COLO668 (cell line): ENCODE results near the gene STRN3.

Experiments
- DNase-seq: peaks from one replicate; lab custom pipeline; 2025; ENCODE audit not compliant: unreplicated experiment; lab: John Stamatoyannopoulos, UW

The STRN3 gene

DNA sequence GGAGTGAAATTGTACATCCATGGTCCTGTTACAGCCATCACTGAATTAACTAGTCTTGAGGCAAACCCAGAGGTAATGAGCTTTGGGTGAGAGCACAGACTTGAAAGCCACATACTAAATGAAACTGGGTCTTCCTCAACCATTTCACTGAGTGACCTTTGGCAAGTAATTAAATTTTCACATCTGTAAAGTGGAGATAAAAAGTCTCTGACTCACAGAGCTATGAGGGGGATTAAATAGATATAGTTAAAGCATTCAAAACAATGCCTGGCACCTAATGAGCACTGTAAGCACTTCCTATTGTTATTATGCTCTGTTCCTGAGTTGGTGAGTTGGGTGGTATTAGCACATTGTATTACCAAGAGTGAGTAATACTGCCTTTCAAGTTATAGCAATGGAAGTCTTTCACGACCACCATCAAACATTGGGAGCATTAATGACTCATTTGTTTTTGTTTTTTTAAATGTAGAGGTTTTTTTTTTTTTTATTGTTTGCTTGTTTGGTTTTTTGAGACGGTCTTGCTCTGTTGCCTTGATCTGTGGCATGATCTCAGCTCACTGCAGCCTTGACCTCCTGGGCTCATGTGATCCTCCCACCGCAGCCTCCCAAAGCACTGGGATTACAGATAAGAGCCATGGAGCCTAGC lies 12.5 kb upstream of the STRN3 start:
- DNase-seq: no peak

DNA sequence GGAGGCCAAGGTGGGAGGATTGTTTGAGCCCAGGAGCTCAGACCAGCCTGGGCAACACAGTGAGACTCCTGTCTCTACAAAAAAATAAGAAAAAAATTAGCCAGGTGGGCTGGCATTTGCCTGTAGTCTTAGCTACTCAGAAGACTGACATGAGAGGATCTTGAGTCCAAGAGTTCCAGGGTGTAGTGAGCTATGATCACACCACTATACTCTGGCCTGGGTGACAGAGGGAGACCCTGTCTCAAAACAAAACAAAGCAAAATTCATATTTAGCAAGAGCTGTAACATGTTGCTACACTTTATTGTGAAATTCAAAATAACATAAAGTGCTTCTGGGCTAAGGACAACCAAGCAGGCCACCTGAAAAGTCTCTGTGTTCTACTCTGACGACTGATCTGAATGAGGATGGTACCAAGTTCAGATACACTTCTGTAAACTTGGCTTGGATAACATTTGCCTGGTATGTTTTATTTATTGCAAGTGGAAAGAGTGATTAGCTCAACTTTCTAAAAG lies 11.6 kb upstream of the STRN3 start:
- DNase-seq: no peak

DNA sequence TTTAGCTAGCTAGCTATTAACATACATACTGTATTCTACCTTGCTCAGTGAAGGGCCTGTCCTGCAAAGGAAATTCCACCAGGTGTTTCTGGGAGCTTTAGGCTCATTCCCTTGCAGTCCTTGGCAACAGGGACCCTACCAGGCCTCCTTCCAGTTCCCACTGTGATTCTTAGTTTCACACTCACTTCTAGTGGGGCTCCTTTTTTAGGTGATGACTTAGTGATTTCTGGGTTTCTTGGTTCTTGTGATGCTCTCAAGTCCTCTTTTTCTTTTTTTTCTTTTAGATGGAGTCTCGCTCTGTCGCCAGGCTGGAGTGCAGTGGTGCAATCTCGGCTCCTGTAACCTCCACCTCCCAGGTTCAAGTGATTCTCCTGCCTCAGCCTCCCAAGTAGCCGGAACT lies 10.4 kb upstream of the STRN3 start:
- no peak for DNase-seq

DNA sequence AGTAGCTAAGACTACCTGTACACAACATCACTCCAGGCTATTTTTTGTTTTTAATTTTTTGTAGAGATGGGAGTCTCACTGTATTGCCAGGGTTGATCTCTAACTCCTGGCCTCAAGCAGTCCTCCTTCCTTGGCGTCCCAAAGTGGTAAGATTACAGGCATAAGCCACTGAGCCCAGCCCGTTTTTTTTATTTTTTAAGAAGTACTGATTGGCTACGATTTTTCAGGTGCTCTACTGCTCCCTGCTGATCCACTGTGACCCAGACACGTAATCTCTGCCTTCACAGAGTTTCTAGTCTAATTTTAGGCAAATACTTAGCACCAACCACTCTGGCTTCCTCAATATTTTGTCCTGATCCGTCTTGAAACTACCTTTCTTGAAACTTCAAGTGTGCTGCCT lies 4.3 kb upstream of the STRN3 start:
- no peak for DNase-seq

DNA sequence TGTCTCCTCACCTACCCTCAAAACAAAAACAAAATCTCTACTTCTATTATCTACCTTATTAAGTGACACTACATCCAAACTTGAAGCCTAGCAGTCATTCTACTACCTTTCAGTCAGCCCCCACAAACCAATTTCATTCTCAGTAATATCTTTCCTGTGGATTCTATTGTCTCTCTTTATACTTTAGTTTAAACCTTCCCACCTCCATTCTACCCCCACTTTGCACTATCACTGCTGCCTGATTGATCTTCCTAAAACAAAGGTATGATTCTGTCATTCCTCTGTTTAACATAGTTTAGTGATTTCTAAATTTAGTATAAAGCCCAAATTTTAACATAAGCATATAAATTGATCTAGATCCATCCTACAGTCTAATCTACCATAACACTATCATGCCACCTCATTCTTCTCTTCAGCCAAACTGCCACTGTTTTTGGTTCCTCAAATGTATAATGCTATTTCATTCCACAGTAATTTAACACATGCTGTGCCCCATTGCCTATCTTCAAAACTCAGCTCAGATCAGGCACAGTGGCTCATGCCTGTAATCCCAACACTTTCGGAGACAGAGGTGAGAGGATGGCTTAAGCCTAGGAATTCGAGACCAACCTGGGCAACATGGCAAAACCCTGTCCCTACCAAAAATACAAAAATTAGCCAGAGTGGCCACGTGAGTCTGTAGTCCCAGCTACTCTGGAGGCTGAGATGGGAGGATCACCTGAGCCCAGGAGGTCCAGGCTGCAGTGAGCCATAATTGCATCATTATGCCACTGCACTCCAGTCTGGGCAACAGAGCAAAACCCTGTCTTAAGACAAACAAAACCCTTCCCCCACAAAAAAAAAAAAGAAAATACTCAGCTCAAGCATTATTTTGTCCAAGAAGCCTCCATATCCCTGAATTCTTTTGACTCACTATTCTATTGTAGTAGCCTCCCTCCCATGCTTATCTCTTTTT lies 3.1 kb upstream of the STRN3 start:
- no peak for DNase-seq

DNA sequence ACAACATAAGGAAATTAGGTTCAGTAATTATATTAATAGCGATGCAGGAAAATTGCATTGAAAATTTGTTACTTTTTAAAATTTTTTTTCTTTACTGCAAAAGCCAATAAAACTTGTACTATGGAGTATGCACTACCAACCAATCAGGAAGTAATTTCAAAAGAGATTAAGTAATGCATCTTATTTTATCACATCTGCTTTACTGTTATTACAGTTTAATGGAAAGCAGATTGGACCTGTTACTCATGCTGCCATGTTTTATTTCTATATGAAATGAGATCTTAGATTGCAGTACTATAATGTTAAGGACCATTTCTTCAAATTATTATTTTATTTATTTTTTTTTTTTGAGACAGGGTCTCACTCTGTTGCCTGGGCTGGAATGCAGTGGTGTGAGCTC lies 1.7 kb upstream of the STRN3 start:
- no peak for DNase-seq

DNA sequence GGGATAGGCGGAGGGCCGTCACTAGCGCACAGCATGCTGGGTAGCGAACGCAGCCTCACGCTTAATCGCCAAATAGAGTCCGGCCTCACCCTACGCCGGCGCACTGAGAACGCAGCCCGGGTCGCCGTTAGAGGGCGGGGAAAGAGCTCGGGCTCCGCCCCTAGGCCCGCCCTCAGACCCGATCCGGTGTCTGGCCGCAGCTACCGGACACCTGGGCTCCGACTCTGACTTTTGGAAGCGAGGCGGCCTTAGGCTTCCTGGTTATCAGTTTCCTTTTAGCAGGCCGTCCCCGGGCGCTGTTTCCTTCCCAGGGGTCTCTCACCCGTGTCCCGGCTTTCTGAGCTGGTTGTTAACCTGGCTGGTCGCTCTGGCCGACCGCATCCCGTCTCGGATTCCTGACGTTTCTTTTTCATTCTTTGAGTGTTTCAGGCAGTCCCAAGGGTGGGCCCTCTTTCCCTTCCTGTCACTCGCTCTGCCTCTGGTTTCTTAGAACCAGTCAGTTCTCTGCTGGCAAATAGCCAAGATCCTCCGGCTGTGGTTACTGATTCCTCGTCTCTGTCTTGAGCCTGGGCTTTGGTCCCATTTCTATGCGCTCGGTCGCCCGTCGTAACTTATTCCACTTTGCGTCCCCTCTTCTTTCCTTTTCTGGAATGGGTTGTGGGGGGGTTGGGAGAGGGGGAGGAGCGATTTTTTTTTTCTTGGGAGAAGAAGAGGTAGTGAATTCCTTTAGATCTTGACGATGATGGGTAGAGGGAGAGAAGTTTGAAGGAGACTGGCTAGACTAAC lies 464 bp upstream of the STRN3 start:
- DNase-seq: peak; percentile 97

DNA sequence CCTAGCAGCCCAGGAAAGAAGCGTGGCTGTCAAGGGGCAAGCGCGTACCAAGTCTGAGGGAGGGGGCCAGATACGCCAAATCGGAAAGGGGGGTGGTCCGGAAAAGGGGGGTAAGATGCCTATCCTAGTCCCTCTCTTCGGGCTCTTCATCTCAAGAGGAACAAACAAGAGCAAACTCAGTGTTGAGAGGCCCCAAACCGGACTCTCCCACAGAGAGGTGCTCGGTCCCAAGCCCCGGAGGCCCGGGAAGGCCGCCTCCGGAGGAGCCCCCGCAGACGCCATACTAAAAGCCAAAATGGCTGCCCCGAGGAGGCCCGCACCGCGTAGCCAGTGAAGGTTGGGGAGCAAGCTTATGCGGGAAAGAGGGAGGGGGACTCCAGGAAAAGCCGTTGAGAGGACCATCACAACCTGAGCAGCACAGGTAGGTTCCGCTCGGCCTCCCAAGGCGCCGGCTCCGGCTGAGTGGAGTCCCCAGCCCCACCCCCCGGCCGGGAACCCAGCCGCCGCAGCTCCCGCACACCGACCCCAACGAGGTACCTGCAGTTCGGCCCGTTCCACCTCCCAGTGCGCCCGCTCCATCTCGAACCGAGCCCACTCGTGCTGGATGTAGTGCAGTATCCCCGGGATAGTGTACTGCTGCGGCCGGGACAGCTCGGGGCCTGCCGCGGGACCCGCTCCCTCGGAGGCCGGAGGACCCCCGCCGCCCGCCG lies 657 bp downstream of the STRN3 start, which contains the start of gene AP4S1:
AP4S1 (plus strand) TSS at position 283 of the 710 bp plus-strand sequence. CDS start 40,548 bp downstream, outside the sequence.
- peak; percentile 60 for DNase-seq

DNA sequence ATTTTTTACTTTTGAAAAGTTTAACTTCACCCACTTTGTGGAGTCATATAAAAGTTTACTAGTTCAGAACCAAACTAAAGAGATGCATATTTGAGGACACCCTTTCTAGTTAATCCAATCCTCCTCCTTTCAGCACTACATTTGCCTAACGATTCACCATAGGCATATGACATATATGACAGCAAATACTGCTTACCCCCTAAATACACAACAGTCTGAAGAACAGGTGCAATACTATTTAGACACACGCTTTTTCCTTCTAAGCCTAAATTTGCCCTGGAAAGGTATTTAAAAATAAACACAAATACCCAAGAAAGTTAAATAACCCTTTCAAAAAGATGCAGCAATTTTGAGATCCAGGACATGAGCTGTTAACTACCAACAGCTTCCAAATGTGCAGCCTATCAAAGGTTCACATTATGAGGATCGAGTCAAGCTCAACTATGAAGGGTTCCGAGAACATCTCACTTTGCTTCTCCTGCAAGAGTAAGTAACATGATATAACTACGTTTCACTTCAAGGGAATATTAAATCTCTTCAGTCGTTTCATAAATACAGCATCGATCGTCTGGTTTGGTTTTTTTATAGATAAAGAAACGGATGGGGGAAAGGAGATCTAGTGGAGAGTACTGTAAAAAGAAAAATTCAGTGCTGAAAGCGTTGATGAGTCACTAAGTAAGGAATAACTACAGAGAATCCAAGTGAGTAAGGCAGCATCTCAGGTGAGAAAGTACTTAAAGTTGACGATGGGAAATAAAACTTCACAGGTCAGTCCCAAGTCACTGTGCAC lies 1.4 kb downstream of the STRN3 start:
- DNase-seq: no peak

DNA sequence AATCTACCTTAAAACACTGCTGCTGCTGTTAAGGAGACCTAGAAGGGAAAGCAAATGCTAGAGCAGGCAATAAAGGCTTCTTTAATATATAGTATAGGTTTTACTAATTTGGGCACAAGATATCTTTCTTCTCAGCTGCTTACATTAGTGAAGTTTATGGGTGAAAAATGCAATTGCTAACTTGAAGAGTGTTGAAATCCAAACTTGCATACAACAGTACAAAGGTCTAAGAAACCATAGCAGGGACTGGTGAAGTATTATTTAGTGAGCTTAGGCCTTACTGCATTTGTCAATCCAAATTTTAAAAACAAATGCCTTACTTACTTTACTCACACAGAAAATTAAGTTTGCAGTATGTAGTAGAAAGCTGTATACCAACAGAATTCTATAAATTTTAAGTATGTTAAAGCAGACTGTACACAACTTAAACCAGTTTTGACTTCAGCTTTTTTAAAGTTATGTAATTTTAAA lies 2.1 kb downstream of the STRN3 start:
- no peak for DNase-seq

DNA sequence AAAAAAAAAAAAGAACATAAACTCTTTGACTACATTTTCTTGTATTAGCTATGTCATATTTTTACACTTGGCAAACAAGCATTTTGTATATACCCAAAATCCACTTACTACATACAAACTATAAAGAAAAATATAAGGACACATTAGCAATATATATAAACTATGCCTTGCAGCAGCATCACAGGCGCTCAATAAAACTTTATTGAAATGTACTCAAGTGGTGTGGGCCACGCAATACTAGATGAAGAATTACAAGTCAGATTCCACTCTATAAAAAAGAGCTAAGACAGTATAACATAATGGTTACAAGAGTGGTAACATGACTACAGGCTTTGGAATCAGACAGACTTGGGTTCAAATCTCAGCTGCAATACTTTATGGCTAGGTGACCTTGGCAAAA lies 3.8 kb downstream of the STRN3 start:
- DNase-seq: no peak

DNA sequence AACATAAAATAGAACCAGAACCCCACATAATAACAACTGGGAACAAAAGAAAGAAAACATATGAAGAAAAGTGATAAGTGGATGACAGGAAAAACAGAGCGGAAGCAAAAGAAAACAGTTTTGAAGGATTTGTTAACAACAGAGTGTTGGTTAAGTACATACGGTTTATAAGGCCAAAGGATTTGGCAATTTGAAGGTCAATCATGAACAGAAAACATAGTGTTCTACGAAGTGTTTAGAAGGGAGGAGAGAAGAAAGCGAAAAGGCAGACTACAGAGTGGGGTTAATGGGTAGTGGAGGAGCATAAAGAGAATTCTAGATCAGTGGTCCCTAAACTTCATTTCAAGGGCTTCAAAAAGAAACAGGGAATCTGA lies 4.6 kb downstream of the STRN3 start:
- DNase-seq: no peak

DNA sequence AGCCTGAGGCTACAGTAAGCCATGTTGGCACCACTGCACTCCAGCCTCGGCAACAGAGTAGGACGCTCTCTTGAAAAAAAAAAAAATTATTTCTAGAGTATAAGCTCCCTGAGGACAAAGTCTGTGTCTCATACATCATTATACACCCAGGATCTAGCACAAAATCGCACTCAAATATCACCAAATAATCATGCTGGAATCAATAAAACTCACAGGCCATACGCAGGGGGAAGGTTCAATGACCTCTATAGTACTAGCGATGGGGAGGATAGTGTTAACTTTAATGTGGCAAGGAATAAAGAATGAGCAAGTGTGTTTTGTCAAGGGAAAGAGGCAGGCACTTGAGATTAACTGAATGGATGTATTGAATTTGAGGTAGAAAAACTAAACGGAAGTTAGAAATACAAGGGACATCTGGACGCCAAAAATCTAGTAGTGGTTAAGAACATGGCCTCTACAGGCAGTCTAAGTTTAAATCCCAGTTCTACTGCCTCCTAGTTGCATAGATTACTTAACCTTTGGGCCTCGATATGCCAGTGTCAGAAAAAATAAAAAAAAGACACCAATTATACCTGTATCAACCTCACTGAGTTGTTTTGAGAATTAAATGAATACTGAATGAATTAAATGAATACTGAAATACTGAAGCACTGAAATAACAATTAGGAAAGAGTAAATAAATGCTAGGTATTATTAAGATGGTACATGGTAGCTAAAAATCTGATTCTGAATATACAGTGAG lies 5.2 kb downstream of the STRN3 start:
- DNase-seq: no peak

DNA sequence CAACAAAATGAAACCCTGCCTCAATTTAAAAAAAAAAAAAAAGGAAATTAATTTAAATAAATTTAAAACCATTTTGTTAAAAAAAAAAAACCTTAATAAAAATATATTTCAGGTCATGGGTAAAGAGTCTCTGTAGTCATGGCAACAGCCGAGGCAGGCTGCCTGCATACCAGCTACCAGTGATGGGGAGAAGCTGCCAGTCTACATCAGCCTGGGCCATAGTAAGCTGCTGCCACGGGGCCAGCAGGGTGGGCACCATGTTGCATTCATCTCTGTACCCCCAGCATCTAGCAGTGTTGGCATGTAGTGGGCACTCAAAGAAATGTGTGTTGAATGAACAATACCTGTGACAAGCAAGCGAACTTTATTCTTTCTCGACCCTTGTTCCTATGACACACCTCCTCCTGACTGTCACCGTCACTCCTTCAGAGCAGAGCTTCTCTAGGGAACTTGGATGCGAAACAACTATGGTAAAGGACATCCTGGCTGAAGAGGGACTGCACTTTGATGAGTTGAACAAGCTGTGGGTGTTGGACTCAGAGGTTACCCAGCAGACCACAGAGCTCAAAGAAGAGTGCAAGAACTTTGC lies 8.0 kb downstream of the STRN3 start:
- DNase-seq: no peak

DNA sequence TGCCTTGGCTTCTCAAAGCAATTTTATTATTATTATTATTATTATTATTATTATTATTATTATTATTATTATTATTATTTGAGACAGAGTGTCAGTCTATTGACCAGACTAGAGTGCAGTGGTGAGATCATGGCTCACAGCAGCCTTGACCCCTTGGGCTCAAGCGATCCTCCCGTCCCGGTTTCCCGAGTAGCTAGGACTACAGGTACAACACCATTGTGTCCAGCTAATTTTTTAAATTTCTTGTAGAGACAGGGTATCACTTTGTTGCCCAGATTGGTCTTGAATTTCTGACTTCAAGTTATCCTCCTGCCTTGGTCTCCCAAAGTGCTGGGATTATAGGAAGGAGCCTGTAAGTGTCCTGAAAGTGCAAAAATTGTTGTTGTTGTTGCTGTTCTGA lies 12.3 kb downstream of the STRN3 start:
- no peak for DNase-seq

DNA sequence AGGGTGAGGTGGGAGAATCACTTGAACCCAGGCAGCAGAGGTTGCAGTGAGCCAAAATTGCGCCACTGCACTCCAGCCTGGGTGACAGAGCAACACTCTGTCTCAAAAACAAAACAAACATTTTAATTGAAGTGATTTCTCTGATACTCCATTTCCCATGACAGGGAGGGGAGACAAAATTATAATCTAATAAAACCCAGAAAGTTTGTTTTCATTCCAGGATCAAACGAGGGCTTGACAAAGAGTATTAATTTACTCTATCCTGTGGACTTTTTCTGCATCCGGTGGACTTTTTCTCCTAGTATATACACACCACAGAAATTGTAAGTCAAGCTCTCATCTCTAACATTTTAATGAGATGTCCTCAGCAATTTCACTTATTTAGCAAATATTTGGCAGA lies 15.2 kb downstream of the STRN3 start:
- no peak for DNase-seq

DNA sequence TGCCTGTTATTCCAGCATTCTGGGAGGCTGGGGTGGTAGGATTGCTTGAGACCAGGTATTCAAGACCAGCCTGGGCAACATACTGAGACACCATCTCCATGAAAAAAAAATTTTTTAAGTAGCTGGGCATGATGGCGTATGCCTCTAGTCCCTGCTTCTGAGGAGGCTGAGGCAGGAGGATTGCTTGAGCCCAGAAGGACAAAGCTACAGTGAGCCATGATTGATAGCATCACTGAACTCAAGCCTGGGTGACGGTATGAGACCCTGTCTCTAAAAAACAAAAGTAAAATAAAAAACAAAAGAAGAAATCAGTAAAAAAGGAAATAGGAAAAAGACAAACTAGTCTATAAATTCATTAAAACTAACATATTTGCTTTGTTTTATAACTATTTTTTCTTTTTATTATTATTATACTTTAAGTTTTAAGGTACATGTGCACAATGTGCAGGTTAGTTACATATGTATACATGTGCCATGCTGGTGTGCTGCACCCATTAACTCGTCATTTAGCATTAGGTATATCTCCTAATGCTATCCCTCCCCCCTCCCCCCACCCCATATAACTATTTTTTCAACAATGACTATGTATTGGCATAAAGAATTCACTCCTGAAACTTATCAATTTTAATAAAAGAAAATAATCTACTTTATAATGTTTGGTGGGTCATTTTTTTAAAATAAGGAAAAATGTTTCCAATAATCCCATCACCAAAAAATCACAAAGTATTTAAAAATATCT lies 16.2 kb downstream of the STRN3 start:
- no peak for DNase-seq

DNA sequence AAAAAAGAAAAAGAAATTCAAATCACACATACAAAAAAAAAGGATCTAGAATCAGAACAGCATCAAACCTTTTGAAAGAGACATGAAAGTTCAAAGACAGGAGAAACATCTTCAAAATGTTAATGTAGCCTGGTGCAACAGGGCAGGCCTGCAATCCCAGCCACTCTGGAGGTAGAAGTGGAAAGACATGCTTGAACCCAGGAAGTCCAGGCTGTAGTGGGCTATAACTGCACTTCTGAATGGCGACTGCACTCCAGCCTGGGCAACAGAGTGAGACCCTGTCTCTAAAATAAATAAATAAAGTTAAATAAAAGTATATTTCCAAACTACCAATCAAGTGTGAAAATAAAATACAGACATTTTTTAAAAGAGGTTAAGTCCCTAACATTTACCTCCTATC lies 19.5 kb downstream of the STRN3 start:
- DNase-seq: no peak
